Measurements from ENCODE around the gene LAMA3.

GRCh38 chr18:23943104-23943503 is 253.9 kb downstream of the LAMA3 start:
- TF ChIP-seq CTCF (IDR thresholded peaks at IDR 0.05) (no peak), EP300 (IDR thresholded peaks at IDR 0.05) (no peak), POLR2A (IDR thresholded peaks at IDR 0.05) (no peak)

Measured in tibial nerve (tissue), 4 donors.